Measurements from ENCODE around the gene SCOC.

The SCOC gene

GRCh38 chr4:140367738-140368137, 5.7 kb upstream of the SCOC start:
- H3K9ac ChIP-seq: no peak overlapping the region
- H3K36me3 ChIP-seq (ENCODE audit: insufficient read depth): no peaks in the 10 kb centered on the region
- no peaks in the 10 kb centered on the region for H4K20me1 ChIP-seq (ENCODE audit: insufficient read depth)
- H3K4me2 ChIP-seq: no peak overlapping the region
- TF ChIP-seq CTCF (conservative IDR thresholded peaks at IDR 0.05; ENCODE audit: low read depth, low read length): no peak
- no peak overlapping the region for H2AFZ ChIP-seq (ENCODE audit: low read depth)
- H3K27me3 ChIP-seq (ENCODE audit: insufficient read depth, low read depth): no peaks in the 10 kb centered on the region
- no peaks in the 10 kb centered on the region for H3K79me2 ChIP-seq (ENCODE audit: insufficient read depth, low read depth)
- peaks cover 8% of the 10 kb centered on the region for H3K4me1 ChIP-seq (ENCODE audit: low read depth, poor library complexity, severe bottlenecking)
- no peak overlapping the region for H3K27ac ChIP-seq
- H3K4me3 ChIP-seq (IDR thresholded peaks at IDR 0.05; ENCODE audit: insufficient read depth, low read depth, low read length): no peak overlapping the region

DNA sequence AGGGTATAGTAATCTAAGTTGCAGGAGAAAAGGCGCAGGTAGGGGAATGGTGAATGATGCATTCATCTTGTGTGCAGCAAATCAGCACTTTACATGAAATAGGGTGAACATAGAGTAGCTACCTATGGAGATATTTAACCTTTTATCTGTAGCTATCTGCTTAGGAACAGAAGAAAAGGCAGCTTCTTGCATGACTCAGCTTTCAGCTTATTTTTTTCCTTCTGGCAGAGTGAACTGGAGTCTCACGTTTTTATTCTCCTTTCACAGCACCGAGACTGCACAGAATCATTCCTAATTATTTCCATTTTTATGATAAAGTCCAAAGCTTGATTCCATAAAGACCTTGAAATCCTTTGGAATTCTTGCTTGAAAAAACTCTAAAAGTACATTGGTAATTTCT, 4.8 kb upstream of the SCOC start:
- no peak overlapping the region for H3K27ac ChIP-seq
- H2AFZ ChIP-seq (ENCODE audit: low read depth): no peak overlapping the region
- no peak for TF ChIP-seq CTCF (conservative IDR thresholded peaks at IDR 0.05; ENCODE audit: low read depth, low read length)
- H3K36me3 ChIP-seq (ENCODE audit: insufficient read depth): no peaks in the 10 kb centered on the region
- H3K79me2 ChIP-seq (ENCODE audit: insufficient read depth, low read depth): no peaks in the 10 kb centered on the region
- no peak overlapping the region for H3K4me2 ChIP-seq
- H3K27me3 ChIP-seq (ENCODE audit: insufficient read depth, low read depth): no peaks in the 10 kb centered on the region
- H3K9ac ChIP-seq: no peak overlapping the region
- no peak overlapping the region for H3K4me3 ChIP-seq (IDR thresholded peaks at IDR 0.05; ENCODE audit: insufficient read depth, low read depth, low read length)
- no peaks in the 10 kb centered on the region for H4K20me1 ChIP-seq (ENCODE audit: insufficient read depth)
- peaks cover 8% of the 10 kb centered on the region for H3K4me1 ChIP-seq (ENCODE audit: low read depth, poor library complexity, severe bottlenecking)

DNA sequence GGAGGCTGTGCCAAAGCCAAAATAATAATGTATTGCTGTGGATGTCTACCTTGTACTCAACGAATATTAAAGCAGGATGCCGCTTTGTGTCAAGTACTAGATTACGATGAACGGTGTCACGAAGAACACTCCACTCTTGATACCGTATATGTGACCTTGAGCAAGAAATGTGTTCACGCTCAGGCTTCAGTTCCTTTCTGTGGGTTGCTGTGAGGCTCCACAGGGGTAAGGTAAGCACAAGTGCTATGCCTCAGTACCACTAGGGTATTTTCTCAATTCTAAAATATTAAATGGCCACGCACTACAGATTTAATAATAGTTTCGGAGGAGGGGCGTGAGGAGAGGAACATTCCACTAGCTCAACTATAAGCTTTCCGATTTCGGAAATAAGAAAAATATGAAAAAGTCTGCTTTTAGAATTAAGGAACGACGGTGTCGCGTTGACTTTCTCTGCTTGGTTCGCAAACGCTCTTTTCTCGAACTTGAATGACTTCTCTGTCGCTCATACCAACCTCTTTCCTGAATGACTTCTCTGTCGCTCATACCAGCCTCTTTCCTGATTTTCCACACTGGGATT, 607 bp upstream of the SCOC start:
- TF ChIP-seq CTCF (conservative IDR thresholded peaks at IDR 0.05; ENCODE audit: low read depth, low read length): peak; percentile 29; the same call in 1 of the 2 replicates
- Histone ChIP-seq H3K27ac (no peak overlapping the region), H2AFZ (ENCODE audit: low read depth) (peak overlapping the region; percentile 100)

DNA sequence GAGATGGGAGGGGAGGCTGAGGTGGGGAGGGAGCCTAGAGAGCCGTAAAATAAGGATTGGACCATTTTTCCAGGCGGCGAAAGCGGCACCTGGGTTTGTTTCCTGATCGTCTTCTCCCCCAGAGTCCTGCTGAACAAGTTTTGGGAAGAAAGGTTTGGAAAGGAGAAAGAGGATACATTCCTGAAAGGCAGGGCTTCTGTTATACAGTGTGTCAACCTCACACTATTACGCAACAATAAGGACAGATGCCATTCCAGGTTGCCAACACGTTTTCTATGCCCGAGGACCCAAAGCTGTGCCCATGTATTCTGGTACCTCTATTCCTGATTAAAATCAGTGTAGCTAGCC, 658 bp downstream of the SCOC start:
- Histone ChIP-seq H2AFZ (ENCODE audit: low read depth) (peak overlapping the region; percentile 100; the same call in 1 of the 2 replicates), H3K27ac (no peak overlapping the region), H3K9ac (peak overlapping the region; percentile 52; the same call in 1 of the 2 replicates)

More for the DNA sequence above, 607 bp upstream of the SCOC start:
- H3K4me3 ChIP-seq (IDR thresholded peaks at IDR 0.05; ENCODE audit: insufficient read depth, low read depth, low read length): peak overlapping the region; percentile 63
- peak overlapping the region; percentile 68 for H3K4me2 ChIP-seq
- peaks cover 16% of the 10 kb centered on the region for H3K4me1 ChIP-seq (ENCODE audit: low read depth, poor library complexity, severe bottlenecking)
- H3K27me3 ChIP-seq (ENCODE audit: insufficient read depth, low read depth): no peaks in the 10 kb centered on the region
- peaks cover 18% of the 10 kb centered on the region; the same call in 1 of the 2 replicates for H3K79me2 ChIP-seq (ENCODE audit: insufficient read depth, low read depth)
- no peaks in the 10 kb centered on the region for H3K36me3 ChIP-seq (ENCODE audit: insufficient read depth)
- no peaks in the 10 kb centered on the region for H4K20me1 ChIP-seq (ENCODE audit: insufficient read depth)
- H3K9ac ChIP-seq: peak overlapping the region; percentile 13; the same call in 1 of the 2 replicates

More for the DNA sequence above, 658 bp downstream of the SCOC start:
- no peak for TF ChIP-seq CTCF (conservative IDR thresholded peaks at IDR 0.05; ENCODE audit: low read depth, low read length)
- no peaks in the 10 kb centered on the region for H3K27me3 ChIP-seq (ENCODE audit: insufficient read depth, low read depth)
- H3K4me2 ChIP-seq: peak overlapping the region; percentile 84
- H3K36me3 ChIP-seq (ENCODE audit: insufficient read depth): no peaks in the 10 kb centered on the region
- peaks cover 16% of the 10 kb centered on the region for H3K4me1 ChIP-seq (ENCODE audit: low read depth, poor library complexity, severe bottlenecking)
- H4K20me1 ChIP-seq (ENCODE audit: insufficient read depth): no peaks in the 10 kb centered on the region
- H3K79me2 ChIP-seq (ENCODE audit: insufficient read depth, low read depth): peaks cover 18% of the 10 kb centered on the region; the same call in 1 of the 2 replicates
- H3K4me3 ChIP-seq (IDR thresholded peaks at IDR 0.05; ENCODE audit: insufficient read depth, low read depth, low read length): peak overlapping the region; percentile 63
